ENCODE measurements around the gene RASGEF1C.

Gene RASGEF1C

DNA sequence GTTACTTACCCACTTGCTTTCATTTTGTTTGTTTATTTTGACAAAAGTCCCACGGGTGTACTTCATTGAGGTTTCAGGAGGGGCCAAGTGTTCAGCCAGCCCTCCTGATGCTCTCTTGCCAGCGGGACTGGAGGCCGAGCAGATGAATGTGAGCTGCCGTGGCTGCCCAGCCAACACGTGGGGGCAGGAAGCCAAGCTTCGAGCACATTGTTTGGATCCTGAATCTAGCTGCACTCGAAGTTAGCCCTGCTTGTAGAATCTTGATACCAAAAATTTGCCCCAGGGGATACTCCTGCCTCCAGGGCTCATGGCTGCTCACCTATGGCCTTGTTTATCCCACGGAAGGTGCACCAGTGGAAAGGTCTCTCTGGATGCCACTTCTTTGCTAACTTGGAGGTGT lies 49.3 kb downstream of the RASGEF1C start:
- DNase-seq (ENCODE audit: low read depth) = no peak

DNA sequence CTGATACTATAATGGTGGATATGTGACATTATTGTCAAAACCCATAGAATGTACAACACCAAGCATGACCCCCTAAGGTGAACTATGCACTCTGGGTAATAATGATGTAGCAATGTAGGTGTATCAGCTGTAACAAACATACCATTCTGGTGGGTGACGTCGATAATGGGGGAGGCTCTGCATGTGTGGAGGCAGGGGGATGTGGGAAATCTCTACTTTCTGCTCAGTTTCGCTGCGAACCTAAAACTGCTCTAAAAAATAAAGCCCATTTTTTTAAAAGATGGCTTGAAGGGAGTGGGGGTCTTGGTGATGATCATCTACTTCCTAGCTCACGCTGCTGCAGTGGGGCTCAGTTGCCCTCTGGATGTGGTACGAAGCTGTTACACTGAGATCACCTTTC lies 51.1 kb downstream of the RASGEF1C start:
- DNase-seq (ENCODE audit: low read depth) = no peak

DNA sequence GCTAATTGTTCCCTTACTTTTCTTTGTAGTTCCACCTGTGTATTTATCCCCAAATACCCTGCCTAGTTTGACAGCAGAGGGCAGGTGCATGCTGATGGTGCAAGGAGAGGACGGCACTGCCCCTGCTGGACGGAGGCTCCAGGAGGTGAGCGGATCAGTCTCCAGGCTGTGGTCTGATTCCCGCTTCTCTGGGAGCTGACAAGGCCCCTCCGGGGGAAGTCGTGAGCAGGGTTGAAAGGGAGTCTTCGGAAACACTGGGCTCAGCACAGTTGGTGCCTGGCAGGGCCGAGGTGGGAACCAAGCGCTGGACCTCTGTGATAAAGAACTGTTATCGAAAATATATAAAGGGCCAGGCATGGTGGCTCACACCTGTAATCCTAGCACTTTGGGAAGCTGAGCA lies 52.9 kb downstream of the RASGEF1C start:
- DNase-seq (ENCODE audit: low read depth) = no peak

DNA sequence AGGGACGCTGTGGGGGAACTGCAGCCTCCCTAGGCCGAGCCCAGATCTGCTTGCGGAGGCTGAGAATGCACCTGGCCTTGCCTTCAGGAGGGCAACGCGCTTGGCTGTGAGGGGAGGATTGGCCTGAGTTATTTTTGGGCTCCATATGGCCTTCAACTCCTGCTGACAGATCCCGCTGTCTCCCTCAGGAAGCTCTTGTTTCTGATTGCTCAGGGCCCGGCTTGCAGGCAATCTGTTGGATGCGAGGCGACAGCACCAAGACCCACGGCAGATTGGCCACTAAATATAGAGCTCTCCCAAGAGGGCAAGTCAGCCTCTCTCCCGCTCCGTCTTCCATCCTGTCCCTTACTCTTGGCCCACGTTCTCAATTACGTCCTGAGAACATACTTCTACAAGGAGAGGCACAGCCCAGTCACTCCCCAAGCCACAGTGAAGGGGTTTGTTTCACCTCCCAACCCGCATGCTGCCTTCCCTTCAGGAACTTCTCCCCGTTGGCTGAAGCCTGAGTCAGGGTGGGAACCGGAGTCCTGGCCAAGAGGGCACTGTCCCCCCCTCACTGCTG lies 53.6 kb downstream of the RASGEF1C start:
- DNase-seq (ENCODE audit: low read depth) = no peak

DNA sequence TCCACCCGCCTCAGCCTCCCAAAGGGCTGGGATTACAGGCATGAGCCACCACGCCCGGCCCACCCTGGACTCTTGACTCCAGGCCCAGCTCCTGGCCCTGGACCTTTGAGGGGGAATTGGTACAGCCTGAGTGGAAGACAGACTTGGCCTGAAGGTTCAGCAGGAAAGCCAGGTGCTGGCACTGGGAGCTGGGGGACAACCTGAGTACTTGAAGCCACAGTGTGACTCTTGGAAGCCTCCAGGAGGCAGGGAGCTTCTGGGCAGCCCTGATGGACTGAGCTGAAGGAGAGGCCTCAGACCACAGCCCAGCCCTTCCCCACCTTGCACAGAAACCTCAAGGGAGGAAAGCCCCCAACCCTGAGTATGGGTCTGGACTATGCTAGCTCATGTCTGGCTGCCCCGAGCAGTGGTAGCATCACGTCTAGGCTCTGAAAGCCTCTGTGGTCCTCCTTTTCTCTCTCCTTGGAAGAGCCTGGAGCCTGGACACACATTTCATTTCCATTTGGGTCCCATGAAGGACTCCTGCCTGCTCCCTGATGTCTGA lies 54.1 kb downstream of the RASGEF1C start:
- no peak for DNase-seq (ENCODE audit: low read depth)

DNA sequence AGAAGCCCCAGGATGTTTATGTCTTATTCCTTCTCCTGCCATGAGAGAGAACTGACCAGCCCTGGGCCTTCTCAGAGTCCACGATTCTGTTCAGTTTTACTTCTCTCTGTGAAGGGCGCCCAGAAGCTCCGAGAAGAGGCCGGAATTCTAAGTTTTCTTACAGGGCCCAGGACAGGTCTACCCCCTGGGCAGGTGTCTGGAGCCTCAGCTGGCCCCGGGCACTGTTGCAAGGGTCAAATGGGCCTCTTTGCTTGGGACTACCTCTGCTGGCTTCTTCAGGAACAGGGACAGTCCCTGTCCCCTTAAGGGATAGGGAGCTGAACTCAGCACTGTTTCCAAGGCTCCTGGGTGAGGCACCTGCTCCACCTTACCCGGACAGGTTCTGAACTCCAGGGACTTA lies 55.0 kb downstream of the RASGEF1C start:
- DNase-seq (ENCODE audit: low read depth) = no peak

DNA sequence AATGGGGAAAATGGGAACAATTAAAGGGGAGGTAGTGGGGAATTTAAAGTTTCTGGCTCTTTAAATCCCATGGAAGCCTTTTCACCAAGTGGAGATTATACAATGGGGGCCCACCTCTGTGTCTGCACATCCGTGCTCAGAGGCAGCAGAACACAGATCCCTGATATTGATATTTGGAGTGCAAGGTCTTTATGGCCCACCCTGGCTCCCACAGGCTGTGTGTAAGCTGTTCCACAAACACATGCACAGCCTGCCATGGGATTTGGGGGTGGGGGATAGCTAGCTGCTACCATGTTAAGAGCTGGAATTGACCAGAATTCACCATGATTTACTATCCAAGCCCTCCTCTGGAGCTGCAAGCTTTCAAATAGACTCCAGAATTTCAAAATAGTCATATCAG lies 55.9 kb downstream of the RASGEF1C start:
- no peak for DNase-seq (ENCODE audit: low read depth)

DNA sequence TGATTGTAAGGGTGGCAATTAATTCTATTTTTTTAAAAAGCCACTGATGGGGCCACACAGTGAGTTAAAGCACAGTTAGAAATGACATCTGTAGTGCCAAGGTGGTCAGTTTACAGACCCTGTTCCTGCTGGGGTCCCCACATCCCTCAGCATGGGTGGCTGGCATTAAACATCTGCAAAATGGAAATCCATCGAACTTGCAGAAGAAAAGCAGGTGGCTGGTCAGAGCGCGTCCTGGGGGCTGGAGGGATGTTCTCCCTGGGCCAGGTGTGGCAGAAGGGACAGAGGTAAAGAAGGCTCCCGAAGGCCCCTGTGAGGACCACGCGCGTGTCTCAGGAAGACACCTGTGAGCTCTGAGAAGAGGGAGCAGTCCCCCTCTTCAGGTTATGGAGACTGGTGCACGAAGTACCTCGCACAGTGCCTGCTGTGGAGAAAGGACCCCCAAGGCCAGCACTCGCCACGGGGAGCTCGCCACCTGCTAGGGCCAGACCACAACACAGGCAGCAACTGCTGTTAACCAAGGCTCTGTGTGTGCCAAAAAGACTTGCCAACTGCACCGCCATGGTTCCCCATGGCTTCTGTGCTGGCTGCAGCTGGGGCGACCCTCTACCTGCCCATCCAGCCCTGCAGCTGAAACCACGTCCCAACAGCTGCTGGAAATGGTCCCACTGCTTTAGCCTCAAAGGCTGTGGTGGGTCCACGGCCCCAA lies 65.2 kb downstream of the RASGEF1C start:
- DNase-seq (ENCODE audit: low read depth) = no peak

DNA sequence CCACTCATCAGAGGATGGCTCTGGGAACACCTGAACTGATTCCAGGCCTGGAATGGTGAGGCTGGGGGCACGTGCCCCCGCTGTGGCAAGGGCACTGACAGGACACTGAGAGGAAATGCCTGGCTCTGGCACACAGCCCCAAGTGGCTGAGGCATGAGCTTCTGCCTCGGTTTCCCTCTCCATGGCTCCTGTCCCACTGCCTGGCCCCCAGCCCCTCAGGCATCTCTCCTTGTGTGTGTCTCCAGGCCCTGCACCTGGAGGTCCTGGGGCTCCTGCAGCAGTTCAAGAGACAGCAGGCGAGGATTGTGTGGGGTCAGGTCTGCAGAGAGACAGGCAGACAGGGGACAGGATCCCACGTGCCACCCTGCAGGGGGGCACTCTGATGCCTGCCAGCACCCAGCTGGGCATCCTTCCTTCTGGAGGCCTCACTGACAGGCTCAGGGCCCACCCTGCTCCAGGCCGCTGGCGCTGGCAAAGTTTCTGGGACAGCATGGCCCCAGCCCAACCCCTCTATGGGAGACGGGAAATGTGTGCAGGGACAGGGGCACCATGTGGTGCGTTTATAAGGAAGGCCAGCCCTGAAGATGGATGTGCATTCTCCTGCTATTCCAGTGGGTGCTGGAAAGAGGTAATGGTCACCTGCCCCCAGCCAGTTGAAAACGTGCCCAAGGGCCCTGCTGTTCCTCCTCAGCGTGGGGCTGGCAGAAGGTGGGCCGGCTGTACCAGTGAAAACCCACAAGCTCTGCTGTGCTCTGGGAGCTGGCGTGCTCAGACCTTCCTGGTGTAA lies 66.0 kb downstream of the RASGEF1C start:
- no peak for DNase-seq (ENCODE audit: low read depth)

DNA sequence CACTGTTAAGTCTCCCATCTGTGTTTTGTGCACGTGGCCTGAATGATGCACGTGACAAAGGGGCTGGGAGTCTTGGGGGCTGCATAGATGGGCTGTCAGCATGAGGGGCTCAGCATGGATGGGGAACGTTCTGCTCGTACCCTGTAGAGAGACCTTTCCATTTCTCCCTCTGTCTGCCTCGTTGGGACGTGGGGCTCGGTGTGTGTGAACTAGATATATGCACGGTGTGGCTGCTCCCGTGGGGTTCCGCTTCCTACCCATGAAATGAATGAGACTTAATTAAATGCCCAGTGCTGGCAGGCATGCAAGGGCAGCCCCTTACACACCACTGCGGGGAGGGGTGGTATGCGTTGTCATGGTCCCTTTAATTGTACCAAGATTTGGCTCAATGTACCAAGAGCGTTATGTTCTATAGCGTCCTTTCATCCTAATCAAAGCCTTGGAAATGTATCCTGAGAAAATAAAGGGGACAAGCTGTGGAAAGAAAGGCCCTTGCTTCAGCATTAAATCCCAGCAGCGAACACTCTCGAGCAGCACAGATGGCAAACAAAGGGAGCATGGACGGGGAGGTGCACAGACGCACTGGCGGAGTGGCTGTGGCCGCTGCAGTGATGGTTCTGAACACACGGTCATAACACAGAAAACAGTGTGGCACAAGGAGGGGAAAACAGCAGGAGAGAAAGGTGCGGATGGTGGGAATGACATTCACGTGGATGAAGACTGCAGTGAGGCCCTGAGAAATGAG lies 66.8 kb downstream of the RASGEF1C start:
- no peak for DNase-seq (ENCODE audit: low read depth)

DNA sequence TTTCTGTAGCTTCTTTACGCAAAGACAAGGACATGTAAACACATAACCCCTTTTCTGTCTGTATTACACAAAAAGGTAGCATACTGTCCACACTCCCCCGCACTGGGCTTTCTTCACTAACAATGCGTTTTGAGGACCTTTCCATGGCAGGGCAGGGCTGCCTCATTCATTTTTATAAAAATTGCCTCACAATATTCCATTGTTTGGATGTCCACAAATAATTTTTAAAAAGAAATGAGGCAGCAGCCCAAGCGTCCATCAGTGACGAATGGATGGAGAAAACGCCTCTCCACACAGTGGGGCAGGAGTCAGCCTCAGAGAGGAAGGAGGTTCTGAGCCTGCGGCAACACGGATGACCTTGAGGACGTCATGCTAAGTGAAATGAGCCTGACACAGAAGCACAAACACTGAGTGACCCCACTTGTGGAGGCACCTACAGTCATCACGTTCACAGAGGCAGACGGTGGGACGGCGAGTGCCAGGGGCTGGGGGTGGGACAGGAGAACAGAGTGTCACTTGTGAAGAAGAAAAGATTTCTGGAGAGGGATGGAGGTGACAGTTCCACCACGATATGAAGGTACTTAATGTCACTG lies 67.8 kb downstream of the RASGEF1C start:
- DNase-seq (ENCODE audit: low read depth) = no peak

DNA sequence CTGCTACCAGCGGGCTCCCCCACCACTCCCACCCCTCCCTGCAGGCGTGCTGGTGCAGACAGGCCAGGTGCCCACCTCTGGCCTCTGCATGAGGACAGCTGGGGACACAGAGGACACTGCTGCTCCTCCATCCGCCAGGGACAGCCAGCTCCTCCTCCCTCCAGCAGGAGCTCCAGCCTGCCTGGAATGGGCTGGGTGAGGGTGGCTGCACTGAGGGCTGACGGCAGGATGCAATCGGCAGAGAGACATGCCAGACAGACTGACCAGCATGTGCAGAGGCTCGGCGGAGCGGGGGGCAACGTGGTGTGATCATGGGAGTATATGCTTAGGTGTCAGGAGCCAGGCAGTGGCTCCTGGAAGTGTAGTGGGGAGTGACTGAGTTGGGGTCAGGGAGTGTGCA lies 68.4 kb downstream of the RASGEF1C start:
- no peak for DNase-seq (ENCODE audit: low read depth)

DNA sequence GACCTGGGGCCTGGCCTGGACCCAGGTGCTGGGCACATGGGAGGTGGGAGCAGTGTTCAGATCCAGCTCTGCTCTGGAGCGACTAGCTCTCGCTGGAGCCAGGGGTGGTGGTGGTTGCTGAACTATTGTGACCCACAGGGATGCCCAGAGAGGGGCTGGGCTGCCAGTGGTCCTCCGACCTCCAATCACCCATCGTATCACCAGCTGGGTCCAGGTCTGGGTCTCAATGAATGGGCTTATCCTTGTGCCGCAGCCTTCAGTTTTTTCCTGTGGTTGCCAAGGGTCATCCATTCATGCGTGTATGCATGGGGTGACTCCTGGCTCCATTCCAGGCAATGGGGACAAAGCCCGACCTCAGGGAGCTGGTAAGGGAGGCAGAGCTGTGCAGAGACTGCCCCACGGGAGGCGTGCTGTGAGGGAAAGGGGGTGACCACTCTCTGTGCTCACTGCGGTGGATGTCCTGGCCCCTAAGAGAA lies 68.9 kb downstream of the RASGEF1C start:
- no peak for DNase-seq (ENCODE audit: low read depth)

DNA sequence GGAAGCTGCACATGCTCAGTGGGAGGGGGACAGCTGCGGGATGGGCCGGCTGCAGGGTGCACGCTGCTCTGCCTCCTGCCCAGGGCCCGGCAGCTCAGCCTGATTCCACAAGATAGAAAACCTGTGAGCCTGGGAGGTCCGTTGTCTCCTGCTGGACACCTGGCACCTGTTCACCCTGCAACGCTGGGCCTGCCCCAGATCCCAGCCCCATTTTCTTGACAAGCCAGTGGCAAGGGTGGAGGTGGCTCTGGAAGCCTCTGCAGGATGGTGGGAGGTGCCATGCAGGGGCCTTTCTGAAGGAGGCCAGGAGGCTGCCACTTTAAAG lies 69.3 kb downstream of the RASGEF1C start:
- no peak for DNase-seq (ENCODE audit: low read depth)

DNA sequence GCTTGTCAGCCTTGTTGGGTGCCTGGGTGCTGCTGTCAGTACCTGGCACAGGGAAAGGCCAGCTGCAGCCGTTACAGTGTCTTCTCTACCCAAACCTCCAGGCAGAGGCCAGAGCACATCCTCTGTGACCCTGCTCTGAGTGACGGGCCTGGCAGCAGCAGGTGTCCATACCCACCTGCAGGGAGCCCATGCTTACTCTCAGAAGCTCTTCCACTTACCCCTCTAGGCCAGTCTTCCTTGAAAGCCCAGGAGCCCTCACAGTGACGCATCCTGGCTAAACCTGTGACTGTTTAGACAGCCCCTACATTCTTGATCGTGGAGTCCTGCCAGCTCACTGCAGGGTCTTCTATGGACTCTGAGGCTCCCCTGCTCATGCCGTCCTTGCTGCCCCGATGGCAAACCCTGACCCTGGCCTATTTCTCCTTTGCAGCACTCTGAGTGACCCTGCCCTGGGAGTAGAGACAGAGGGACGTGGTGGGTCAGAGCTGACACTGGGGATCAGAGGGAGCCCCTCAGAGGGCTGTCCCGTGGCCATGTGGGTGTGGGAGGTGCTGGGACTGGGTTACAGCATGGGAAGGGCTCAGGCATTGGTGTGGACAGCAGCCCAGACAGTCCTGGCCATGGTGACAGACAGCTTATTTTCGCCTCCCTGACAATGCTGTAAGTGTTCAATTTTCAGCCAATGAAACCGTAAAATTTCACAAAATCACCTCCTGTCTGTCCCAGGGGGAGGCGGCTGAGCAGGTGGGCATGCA lies 69.9 kb downstream of the RASGEF1C start:
- no peak for DNase-seq (ENCODE audit: low read depth)

DNA sequence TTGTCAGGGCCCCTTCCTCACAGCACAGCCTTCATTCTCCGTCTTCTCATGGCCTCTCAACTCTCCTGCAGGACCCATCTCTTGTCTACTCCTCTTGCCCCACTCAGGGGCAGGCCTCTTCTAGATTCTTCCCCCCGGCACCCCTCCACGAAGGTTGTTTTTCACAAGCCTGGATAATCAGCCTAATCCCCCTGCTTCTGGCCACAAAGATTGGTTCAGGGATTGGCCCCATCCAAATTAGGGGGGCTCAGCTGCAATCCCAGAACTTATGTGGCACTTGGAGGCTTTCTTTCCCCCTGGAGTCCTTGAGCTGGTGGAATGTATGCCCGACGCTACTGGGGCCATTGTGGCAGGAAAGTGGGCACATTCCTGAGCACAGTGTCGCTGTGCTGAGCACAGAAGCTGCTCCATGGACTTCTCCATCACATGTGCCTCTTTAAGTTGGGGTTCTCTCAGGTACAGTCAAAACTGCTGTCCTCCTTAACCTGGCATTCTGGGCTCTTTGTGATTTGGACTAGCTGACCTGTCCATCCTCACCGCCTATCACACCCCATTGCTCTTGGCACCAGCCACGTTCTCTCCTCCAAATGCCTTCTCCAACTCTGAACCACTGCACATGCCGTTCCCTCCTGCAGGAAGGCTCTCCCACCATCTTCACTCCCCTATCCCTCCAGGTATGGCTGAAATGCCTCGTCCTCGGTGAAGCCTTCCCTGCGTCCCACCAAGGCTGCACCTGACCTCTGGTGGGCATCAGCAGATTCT lies 70.6 kb downstream of the RASGEF1C start:
- DNase-seq (ENCODE audit: low read depth) = no peak

DNA sequence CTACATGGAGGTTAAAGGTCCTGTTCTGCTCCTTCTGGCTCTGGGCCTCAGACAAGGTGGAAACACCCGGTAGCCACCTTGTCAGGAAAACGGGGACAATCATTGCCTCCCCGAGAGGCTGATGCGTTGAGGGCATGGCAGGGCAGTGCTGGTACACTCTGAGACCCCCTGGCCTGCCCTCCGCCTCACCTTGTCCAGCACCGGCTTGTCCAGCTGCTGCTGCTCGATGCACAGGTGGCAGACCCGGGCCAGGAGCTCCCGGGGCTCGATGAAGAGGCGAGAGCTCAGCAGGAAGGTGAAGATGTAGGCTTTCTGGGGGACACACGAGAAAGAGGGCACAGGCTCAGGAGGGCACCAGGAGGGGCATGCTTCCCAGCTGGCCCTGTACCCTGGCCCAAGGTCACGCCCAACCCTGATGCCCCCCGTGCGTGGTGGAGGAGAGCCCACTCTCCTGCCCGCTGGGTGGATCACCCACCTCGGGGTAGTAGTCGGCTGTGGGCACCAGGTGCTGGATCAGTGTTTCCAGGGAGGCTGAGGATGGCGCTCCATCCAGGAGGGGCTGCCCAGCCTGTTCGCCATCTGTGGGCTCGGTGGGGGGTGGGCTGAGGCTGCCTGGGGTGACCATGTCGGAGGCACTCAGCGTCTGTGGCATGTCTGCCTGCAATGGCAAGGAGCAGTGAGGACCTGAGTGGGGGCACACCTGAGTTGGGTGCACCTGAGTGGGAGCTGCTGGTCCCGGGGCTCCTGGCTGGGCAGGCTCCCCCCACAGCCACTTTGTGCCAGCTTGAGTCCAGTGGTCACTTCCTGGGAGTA lies 71.4 kb downstream of the RASGEF1C start:
- DNase-seq (ENCODE audit: low read depth) = no peak

DNA sequence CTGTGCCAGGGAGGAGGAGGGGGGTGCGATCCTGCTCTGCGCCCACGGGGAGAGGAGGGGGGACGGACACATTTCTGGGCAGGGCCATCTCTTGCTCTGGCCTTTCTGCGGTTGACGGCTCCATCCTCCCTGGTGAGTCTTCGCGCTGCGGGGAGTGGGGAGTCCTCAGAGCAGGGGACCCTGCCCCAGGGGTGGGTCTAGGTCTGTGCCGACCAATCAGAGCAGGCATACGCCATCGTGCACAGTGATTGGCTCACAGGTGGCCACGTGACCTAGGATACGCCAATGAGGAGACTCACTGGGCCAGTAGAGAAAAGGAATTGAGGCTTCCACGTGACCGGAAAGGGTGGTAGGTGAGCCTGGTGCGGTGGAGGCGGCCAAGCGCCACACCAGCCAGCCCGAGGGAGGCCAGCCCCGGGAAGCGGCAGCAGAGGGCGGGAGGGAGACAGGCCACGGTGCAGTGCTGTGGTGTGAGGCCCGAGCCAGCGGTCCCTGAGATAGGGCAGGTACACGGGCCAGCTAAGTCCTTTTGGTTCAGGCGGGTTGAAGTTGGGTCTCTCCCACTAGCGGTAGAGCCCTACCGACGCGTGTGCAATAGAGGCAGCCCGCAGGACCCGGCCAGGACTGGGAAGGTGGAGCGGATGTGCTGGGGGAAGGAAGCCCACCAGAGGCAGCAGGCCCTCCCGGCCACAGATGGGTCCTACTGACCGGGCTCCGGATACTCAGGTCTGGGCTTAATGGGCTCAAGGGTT lies 72.2 kb downstream of the RASGEF1C start:
- DNase-seq (ENCODE audit: low read depth) = no peak

Measured in HS-27A (cell line).